A549 (cell line): ENCODE measurements around the gene TOP3B. TPM values are rescaled to one million over a fixed set of nuclear protein-coding genes. Genes with fewer than 3 reads are reported as not detected.

Experiments
- ATAC-seq, 2 experiments: fragments of 200-7000 bp in 1 of 2; fragments of >200 bp in 1 of 2; cut with Nextera tagmentation in 1 of 2; cut with Tn5 transposase in 1 of 2; 3 replicates each; pipeline versions ENCODE4 v1.8.0 to v1.9.1; 2018 to 2020; ENCODE audit warnings: mild to moderate bottlenecking in 1 of 2, moderate library complexity in 1 of 2
- CTCF ChIA-PET: fragments of 300-600 bp; sonication (Branson Sonifier 250); formaldehyde crosslinking; extraction: SDS; loops from one replicate; lab custom pipeline; 2021; ENCODE audit warnings: antibody characterized with exemption, inconsistent platforms; lab: Yijun Ruan, JAX
- POLR2A ChIA-PET: fragments of 350-600 bp; formaldehyde crosslinking; extraction: SDS; loops from one replicate; lab custom pipeline; 2021; ENCODE audit warnings: antibody characterized with exemption, inconsistent platforms; lab: Yijun Ruan, JAX
- DNase-seq, 2 experiments: peaks; one replicate each; pipeline versions ENCODE4 v3.0.0 to v3.0.0-alpha.2; 2011 to 2016; ENCODE audit warnings: low read depth in 1 of 2, low spot score in 1 of 2
- FAIRE-seq: peaks from 2 replicates; lab custom pipeline; 2011; peaks lifted over from hg19 to GRCh38; lab: Jason Lieb, UNC
- H3K27ac ChIP-seq, 2 experiments: fragments of >200 bp; sonication (Bioruptor Twin); formaldehyde crosslinking; 3 replicates each; pipeline ENCODE4 v1.5.1; 2016 to 2017
- H3K4me1 ChIP-seq: fragments of >200 bp; sonication (Bioruptor Twin); formaldehyde crosslinking; 3 replicates; pipeline ENCODE4 v1.6.1; 2016
- H3K4me2 ChIP-seq: fragments of >200 bp; sonication (Bioruptor Twin); formaldehyde crosslinking; 3 replicates; pipeline ENCODE4 v1.6.1; 2016
- H3K4me3 ChIP-seq: fragments of >200 bp; sonication (Bioruptor Twin); formaldehyde crosslinking; 3 replicates; pipeline ENCODE4 v1.5.1; 2016
- H3K9me3 ChIP-seq: fragments of >200 bp; sonication (Bioruptor Twin); formaldehyde crosslinking; 3 replicates; pipeline ENCODE4 v1.6.1; 2016
- CBX2 ChIP-seq: fragments of 200-600 bp; sonication (generic); IDR thresholded peaks from 2 replicates; pipeline ENCODE4 v1.6.1; 2016; ENCODE audit warnings: low read depth, mild to moderate bottlenecking, borderline replicate concordance
- CBX8 ChIP-seq: fragments of 200-600 bp; sonication (generic); IDR thresholded peaks from 2 replicates; pipeline ENCODE4 v1.6.1; 2016
- CEBPB ChIP-seq, 2 experiments: fragments of >200 bp in 1 of 2; sonication (Bioruptor Twin) in 1 of 2; formaldehyde crosslinking in 1 of 2; IDR thresholded peaks; 2 replicates each; pipeline ENCODE4 v1.6.1; 2012 to 2016
- EHF ChIP-seq: fragments of 250-450 bp; sonication (Bioruptor Pico); IDR thresholded peaks from 2 replicates; pipeline ENCODE4 v1.5.0; 2020; ENCODE audit warnings: mild to moderate bottlenecking
- EHMT2 ChIP-seq: fragments of 200-600 bp; sonication (generic); IDR thresholded peaks from 2 replicates; pipeline ENCODE4 v1.6.1; 2016; ENCODE audit warnings: antibody characterized with exemption, low read depth, mild to moderate bottlenecking, moderate library complexity
- ESRRA ChIP-seq: fragments of 150-350 bp; IDR thresholded peaks from 2 replicates; pipeline ENCODE4 v1.6.1; 2014; ENCODE audit warnings: mild to moderate bottlenecking, low read length, borderline replicate concordance
- FOSB ChIP-seq: fragments of 250-450 bp; sonication (Bioruptor Pico); IDR thresholded peaks from 2 replicates; pipeline ENCODE4 v1.5.0; 2020; ENCODE audit warnings: mild to moderate bottlenecking, moderate library complexity
- FOSL2 ChIP-seq, 2 experiments: fragments of 450-650 bp in 1 of 2; fragments of >200 bp in 1 of 2; sonication (Bioruptor Twin) in 1 of 2; formaldehyde crosslinking; IDR thresholded peaks; 2 replicates each; pipeline versions ENCODE4 v1.5.0 to v1.6.1; 2016 to 2020; ENCODE audit warnings: mild to moderate bottlenecking in 1 of 2, moderate library complexity in 1 of 2
- FOXS1 ChIP-seq: fragments of 250-450 bp; sonication (Bioruptor Pico); IDR thresholded peaks from 2 replicates; pipeline ENCODE4 v1.5.0; 2020; ENCODE audit warnings: mild to moderate bottlenecking, moderate library complexity
- HDAC2 ChIP-seq: fragments of 200-600 bp; sonication (generic); IDR thresholded peaks from 2 replicates; pipeline ENCODE4 v1.6.1; 2016
- JUN ChIP-seq, 2 experiments: fragments of >200 bp; sonication (Bioruptor Twin); formaldehyde crosslinking; IDR thresholded peaks; 2 replicates in 1 of 2; 3 replicates in 1 of 2; pipeline ENCODE4 v1.6.1; 2016 to 2017
- JUNB ChIP-seq: fragments of >200 bp; sonication (Bioruptor Twin); formaldehyde crosslinking; IDR thresholded peaks from 2 replicates; pipeline ENCODE4 v1.6.1; 2016
- KDM5A ChIP-seq: fragments of 200-600 bp; sonication (generic); IDR thresholded peaks from 2 replicates; pipeline ENCODE4 v1.6.1; 2016; ENCODE audit warnings: antibody characterized with exemption, mild to moderate bottlenecking
- MYC ChIP-seq: IDR thresholded peaks from 2 replicates; pipeline ENCODE4 v1.6.1; 2012; ENCODE audit warnings: mild to moderate bottlenecking, inconsistent platforms, low read length, improper control_type of control experiment, borderline replicate concordance
- NR3C1 ChIP-seq: fragments of >200 bp; sonication (Bioruptor Twin); formaldehyde crosslinking; IDR thresholded peaks from 3 replicates; pipeline ENCODE4 v1.6.1; 2017
- RCOR1 ChIP-seq: fragments of 150-350 bp; IDR thresholded peaks from 2 replicates; pipeline ENCODE4 v1.6.1; 2014; ENCODE audit warnings: antibody characterized with exemption, low read length, low read depth
- RNF2 ChIP-seq: fragments of 200-600 bp; sonication (generic); IDR thresholded peaks from 2 replicates; pipeline ENCODE4 v1.6.1; 2016; ENCODE audit warnings: low read depth, mild to moderate bottlenecking, antibody characterized with exemption, moderate library complexity, borderline replicate concordance
- SMC3 ChIP-seq: fragments of >200 bp; sonication (Bioruptor Twin); formaldehyde crosslinking; IDR thresholded peaks from 3 replicates; pipeline ENCODE4 v1.6.1; 2018; ENCODE audit warnings: inconsistent platforms
- SREBF2 ChIP-seq: fragments of 450-650 bp; IDR thresholded peaks from 2 replicates; pipeline ENCODE4 v1.6.1; 2014; ENCODE audit warnings: mild to moderate bottlenecking, moderate library complexity
- TP53 ChIP-seq: fragments of 250-450 bp; sonication (Bioruptor Pico); IDR thresholded peaks from 2 replicates; pipeline ENCODE4 v1.5.0; 2021; ENCODE audit warnings: mild to moderate bottlenecking, moderate library complexity
- WGBS: methylation state at CpG from one replicate; pipeline ENCODE4 v1.1.6; 2017; ENCODE audit errors: missing lambda C conversion rate; 5-methylcytosine and 5-hydroxymethylcytosine counted together
- polyA plus RNA-seq, 4 experiments: library from polyadenylated mRNA; depleted of rRNA in 3 of 4; stranded (reverse); fragments of >200 nt; fragmentation: RNase III in 1 of 4; extraction: RNeasy Plus Mini Kit Qiagen cat#74134 plus additional on column Dnase treatment in 1 of 4; gene quantifications; 2 replicates in 3 of 4; 3 replicates in 1 of 4; pipeline ENCODE4 v1.2.3, GENCODE V29; 2011 to 2017
- TF ChIP-seq, protein P1 (sequence below): fragments of 150-350 bp; IDR thresholded peaks from 2 replicates; pipeline ENCODE4 v1.6.1; 2014; ENCODE audit warnings: low read depth, mild to moderate bottlenecking, low read length
- TF ChIP-seq, protein P2 (sequence below): fragments of 250-450 bp; sonication (Bioruptor Pico); IDR thresholded peaks from 2 replicates; pipeline ENCODE4 v1.5.0; 2020; ENCODE audit warnings: low read depth, mild to moderate bottlenecking, moderate library complexity
- TF ChIP-seq, protein P3 (sequence below): fragments of 250-450 bp; sonication (Bioruptor Pico); IDR thresholded peaks from 2 replicates; pipeline ENCODE4 v1.5.0; 2021; ENCODE audit warnings: mild to moderate bottlenecking, moderate library complexity, borderline replicate concordance
- TF ChIP-seq, protein P4 (sequence below): fragments of 450-650 bp; IDR thresholded peaks from 2 replicates; pipeline ENCODE4 v1.6.1; 2014; ENCODE audit warnings: antibody characterized with exemption
- TF ChIP-seq, protein P5 (sequence below): fragments of >200 bp; sonication (Bioruptor Twin); formaldehyde crosslinking; IDR thresholded peaks from 3 replicates; pipeline ENCODE4 v1.5.1; 2016
- TF ChIP-seq, protein P6 (sequence below): fragments of >200 bp; sonication (Bioruptor Twin); formaldehyde crosslinking; IDR thresholded peaks from 2 replicates; pipeline ENCODE4 v1.6.1; 2016
- TF ChIP-seq, protein P7 (sequence below): IDR thresholded peaks from 2 replicates; pipeline ENCODE4 v1.6.1; 2012; ENCODE audit warnings: low read depth, borderline replicate concordance

The TOP3B gene
- polyA plus RNA-seq, 2 of the 4 experiments (the other 2 are of a cell fraction) = 11.5 to 19.8 TPM

DNA sequence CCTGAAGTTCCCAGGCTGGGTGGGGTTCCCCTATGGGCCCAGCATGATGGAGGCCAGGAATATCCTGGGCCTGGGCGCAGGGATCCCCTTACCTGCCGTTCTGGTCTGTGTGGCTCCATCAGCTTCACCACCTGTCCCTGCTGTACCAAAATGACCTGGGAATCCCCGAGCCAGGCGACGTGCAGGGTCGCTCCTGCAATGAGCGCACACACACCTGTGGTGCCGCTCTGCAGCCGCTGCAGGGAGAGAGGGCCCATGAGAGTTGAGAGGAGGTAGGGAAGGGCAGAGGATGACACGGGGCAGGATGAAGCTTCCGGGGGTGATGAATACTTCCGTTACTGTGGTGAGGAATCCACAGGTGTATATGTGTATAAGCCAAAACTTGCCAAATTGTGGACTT lies 51.5 kb downstream of the TOP3B start:
- Histone ChIP-seq H3K4me3 (no peak overlapping the region), H3K4me2 (no peak overlapping the region), H3K27ac (no peak overlapping the region), H3K9me3 (no peaks in the 10 kb centered on the region), H3K4me1 (no peaks in the 10 kb centered on the region)
- no peak for FAIRE-seq
- POLR2A ChIA-PET = no interaction called here
- WGBS = 96% methylated on average over 9 of the region's 12 CpGs
- TF ChIP-seq HDAC2 = no peak
- no peak for TF ChIP-seq CEBPB (IDR thresholded peaks at IDR 0.05)
- TF ChIP-seq ESRRA = no peak
- no peak for TF ChIP-seq CBX2
- TF ChIP-seq, protein P1, sequence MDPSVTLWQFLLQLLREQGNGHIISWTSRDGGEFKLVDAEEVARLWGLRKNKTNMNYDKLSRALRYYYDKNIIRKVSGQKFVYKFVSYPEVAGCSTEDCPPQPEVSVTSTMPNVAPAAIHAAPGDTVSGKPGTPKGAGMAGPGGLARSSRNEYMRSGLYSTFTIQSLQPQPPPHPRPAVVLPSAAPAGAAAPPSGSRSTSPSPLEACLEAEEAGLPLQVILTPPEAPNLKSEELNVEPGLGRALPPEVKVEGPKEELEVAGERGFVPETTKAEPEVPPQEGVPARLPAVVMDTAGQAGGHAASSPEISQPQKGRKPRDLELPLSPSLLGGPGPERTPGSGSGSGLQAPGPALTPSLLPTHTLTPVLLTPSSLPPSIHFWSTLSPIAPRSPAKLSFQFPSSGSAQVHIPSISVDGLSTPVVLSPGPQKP = no peak
- no peak for TF ChIP-seq CBX8
- TF ChIP-seq, protein P2, sequence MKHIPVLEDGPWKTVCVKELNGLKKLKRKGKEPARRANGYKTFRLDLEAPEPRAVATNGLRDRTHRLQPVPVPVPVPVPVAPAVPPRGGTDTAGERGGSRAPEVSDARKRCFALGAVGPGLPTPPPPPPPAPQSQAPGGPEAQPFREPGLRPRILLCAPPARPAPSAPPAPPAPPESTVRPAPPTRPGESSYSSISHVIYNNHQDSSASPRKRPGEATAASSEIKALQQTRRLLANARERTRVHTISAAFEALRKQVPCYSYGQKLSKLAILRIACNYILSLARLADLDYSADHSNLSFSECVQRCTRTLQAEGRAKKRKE (CRISPR knock-in tag) = no peak
- TF ChIP-seq KDM5A = no peak
- TF ChIP-seq SREBF2 = no peak
- no peak for TF ChIP-seq EHF
- TF ChIP-seq MYC = no peak
- TF ChIP-seq, protein P3, sequence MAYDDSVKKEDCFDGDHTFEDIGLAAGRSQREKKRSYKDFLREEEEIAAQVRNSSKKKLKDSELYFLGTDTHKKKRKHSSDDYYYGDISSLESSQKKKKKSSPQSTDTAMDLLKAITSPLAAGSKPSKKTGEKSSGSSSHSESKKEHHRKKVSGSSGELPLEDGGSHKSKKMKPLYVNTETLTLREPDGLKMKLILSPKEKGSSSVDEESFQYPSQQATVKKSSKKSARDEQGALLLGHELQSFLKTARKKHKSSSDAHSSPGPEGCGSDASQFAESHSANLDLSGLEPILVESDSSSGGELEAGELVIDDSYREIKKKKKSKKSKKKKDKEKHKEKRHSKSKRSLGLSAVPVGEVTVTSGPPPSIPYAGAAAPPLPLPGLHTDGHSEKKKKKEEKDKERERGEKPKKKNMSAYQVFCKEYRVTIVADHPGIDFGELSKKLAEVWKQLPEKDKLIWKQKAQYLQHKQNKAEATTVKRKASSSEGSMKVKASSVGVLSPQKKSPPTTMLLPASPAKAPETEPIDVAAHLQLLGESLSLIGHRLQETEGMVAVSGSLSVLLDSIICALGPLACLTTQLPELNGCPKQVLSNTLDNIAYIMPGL (CRISPR knock-in tag) = no peak
- TF ChIP-seq, all 56 proteins: peak for 0
- no peak for ATAC-seq
- CTCF ChIA-PET = interaction anchor here (0.6 kb wide), 1 partner anchor 12 kb away, joined by 3 read pairs; no protein-coding TSS in a partner anchor
- DNase-seq = no peak

DNA sequence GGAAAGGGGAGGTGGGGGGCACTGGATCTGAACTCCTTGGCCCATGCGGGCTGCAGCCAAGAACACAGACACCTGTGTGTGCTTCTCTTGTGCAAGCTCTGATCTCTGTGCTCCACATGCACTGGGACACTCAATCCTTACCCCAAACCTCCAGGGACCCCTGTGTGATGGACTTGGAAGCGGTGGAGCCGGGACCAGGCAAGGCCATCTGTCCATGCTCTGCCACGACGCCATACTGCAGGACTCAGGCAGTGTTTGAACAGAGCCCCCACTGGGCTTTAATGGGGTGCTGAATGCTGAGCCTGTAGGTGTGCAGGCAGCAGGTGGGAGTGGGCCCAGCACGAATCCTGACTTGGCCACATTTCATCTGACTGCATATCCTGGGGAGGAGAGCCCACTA lies 53.3 kb downstream of the TOP3B start:
- DNase-seq = no peak
- H3K9me3 ChIP-seq = no peaks in the 10 kb centered on the region
- TF ChIP-seq JUNB = no peak
- TF ChIP-seq CEBPB (IDR thresholded peaks at IDR 0.05) = no peak
- TF ChIP-seq, protein P4, sequence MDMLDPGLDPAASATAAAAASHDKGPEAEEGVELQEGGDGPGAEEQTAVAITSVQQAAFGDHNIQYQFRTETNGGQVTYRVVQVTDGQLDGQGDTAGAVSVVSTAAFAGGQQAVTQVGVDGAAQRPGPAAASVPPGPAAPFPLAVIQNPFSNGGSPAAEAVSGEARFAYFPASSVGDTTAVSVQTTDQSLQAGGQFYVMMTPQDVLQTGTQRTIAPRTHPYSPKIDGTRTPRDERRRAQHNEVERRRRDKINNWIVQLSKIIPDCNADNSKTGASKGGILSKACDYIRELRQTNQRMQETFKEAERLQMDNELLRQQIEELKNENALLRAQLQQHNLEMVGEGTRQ = no peak
- TF ChIP-seq EHMT2 = no peak
- TF ChIP-seq ESRRA = no peak
- no peak for TF ChIP-seq RNF2
- TF ChIP-seq, protein P5, sequence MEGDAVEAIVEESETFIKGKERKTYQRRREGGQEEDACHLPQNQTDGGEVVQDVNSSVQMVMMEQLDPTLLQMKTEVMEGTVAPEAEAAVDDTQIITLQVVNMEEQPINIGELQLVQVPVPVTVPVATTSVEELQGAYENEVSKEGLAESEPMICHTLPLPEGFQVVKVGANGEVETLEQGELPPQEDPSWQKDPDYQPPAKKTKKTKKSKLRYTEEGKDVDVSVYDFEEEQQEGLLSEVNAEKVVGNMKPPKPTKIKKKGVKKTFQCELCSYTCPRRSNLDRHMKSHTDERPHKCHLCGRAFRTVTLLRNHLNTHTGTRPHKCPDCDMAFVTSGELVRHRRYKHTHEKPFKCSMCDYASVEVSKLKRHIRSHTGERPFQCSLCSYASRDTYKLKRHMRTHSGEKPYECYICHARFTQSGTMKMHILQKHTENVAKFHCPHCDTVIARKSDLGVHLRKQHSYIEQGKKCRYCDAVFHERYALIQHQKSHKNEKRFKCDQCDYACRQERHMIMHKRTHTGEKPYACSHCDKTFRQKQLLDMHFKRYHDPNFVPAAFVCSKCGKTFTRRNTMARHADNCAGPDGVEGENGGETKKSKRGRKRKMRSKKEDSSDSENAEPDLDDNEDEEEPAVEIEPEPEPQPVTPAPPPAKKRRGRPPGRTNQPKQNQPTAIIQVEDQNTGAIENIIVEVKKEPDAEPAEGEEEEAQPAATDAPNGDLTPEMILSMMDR = no peak
- TF ChIP-seq CBX2 = no peak
- TF ChIP-seq FOSL2 (IDR thresholded peaks at IDR 0.05) = no peak
- TF ChIP-seq FOSL2 (CRISPR knock-in tag; IDR thresholded peaks at IDR 0.05) = no peak
- no peak for TF ChIP-seq FOXS1 (CRISPR knock-in tag)
- no peak for TF ChIP-seq SMC3
- no peak for TF ChIP-seq NR3C1
- TF ChIP-seq, protein P6, sequence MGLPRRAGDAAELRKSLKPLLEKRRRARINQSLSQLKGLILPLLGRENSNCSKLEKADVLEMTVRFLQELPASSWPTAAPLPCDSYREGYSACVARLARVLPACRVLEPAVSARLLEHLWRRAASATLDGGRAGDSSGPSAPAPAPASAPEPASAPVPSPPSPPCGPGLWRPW = no peak
- TF ChIP-seq, protein P7, sequence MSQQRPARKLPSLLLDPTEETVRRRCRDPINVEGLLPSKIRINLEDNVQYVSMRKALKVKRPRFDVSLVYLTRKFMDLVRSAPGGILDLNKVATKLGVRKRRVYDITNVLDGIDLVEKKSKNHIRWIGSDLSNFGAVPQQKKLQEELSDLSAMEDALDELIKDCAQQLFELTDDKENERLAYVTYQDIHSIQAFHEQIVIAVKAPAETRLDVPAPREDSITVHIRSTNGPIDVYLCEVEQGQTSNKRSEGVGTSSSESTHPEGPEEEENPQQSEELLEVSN = no peak
- no peak for TF ChIP-seq JUN (IDR thresholded peaks at IDR 0.05)
- no peak for TF ChIP-seq FOSB (CRISPR knock-in tag)
- TF ChIP-seq, protein P2 (CRISPR knock-in tag) = no peak
- TF ChIP-seq RCOR1 = no peak
- no peak for TF ChIP-seq TP53 (CRISPR knock-in tag)
- FAIRE-seq = no peak
- POLR2A ChIA-PET = no interaction called here
- no peak for ATAC-seq
- H3K4me2 ChIP-seq = no peak overlapping the region
- CTCF ChIA-PET = interaction anchor here (4.4 kb wide), 1 partner anchor 9 kb away, joined by 34 read pairs; no protein-coding TSS in a partner anchor
- no peak overlapping the region for H3K27ac ChIP-seq
- no peaks in the 10 kb centered on the region for H3K4me1 ChIP-seq
- no peak overlapping the region for H3K4me3 ChIP-seq
- 100% methylated on average over 1 of the region's 6 CpGs for WGBS
